ENCODE results near the gene LRFN4. TPM values are rescaled to one million over a fixed set of nuclear protein-coding genes. Genes with fewer than 3 reads are reported as not detected.

LRFN4 gene
- polyA plus RNA-seq, 1 donor from 2014 or later, result 85.0 TPM

DNA sequence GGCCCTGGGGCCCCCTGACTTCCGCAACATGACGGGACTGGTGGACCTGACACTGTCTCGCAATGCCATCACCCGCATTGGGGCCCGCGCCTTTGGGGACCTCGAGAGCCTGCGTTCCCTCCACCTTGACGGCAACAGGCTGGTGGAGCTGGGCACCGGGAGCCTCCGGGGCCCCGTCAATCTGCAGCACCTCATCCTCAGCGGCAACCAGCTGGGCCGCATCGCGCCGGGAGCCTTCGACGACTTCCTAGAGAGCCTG, 992 bp downstream of the LRFN4 start:
- Histone ChIP-seq H3K36me3 (ENCODE audit: insufficient read depth, low read length) (no peaks in the 10 kb centered on the region), H2AFZ (ENCODE audit: low read depth, low read length) (no peak overlapping the region)

DNA sequence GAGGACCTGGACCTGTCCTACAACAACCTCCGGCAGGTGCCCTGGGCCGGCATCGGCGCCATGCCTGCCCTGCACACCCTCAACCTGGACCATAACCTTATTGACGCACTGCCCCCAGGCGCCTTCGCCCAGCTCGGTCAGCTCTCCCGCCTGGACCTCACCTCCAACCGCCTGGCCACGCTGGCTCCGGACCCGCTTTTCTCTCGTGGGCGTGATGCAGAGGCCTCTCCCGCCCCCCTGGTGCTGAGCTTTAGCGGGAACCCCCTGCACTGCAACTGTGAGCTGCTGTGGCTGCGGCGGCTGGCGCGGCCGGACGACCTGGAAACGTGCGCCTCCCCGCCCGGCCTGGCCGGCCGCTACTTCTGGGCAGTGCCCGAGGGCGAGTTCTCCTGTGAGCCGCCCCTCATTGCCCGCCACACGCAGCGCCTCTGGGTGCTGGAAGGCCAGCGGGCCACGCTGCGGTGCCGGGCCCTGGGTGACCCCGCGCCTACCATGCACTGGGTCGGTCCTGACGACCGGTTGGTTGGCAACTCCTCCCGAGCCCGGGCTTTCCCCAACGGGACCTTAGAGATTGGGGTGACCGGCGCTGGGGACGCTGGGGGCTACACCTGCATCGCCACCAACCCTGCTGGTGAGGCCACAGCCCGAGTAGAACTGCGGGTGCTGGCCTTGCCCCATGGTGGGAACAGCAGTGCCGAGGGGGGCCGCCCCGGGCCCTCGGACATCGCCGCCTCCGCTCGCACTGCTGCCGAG, 1.5 kb downstream of the LRFN4 start:
- no peaks in the 10 kb centered on the region for H3K27me3 ChIP-seq (ENCODE audit: insufficient read depth, low read depth, low read length)
- H3K9me2 ChIP-seq (ENCODE audit: insufficient read depth, low read length), result no peaks in the 10 kb centered on the region
- no peak overlapping the region for H3K27ac ChIP-seq (ENCODE audit: low read length)
- no peak overlapping the region for H3K9ac ChIP-seq (ENCODE audit: low read length)
- H4K20me1 ChIP-seq (ENCODE audit: insufficient read depth), result no peaks in the 10 kb centered on the region
- H3F3A ChIP-seq (ENCODE audit: insufficient read depth, low read length, poor library complexity, severe bottlenecking), result no peaks in the 10 kb centered on the region
- TF ChIP-seq, protein P1, sequence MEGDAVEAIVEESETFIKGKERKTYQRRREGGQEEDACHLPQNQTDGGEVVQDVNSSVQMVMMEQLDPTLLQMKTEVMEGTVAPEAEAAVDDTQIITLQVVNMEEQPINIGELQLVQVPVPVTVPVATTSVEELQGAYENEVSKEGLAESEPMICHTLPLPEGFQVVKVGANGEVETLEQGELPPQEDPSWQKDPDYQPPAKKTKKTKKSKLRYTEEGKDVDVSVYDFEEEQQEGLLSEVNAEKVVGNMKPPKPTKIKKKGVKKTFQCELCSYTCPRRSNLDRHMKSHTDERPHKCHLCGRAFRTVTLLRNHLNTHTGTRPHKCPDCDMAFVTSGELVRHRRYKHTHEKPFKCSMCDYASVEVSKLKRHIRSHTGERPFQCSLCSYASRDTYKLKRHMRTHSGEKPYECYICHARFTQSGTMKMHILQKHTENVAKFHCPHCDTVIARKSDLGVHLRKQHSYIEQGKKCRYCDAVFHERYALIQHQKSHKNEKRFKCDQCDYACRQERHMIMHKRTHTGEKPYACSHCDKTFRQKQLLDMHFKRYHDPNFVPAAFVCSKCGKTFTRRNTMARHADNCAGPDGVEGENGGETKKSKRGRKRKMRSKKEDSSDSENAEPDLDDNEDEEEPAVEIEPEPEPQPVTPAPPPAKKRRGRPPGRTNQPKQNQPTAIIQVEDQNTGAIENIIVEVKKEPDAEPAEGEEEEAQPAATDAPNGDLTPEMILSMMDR (IDR thresholded peaks at IDR 0.05; ENCODE audit: poor library complexity, severe bottlenecking), result no peak
- TF ChIP-seq EP300 (conservative IDR thresholded peaks at IDR 0.05; ENCODE audit: poor library complexity, severe bottlenecking) (no peak), EZH2 (IDR thresholded peaks at IDR 0.05; ENCODE audit: borderline replicate concordance, insufficient read depth, low read length, poor library complexity, severe bottlenecking) (no peak), RAD21 (conservative IDR thresholded peaks at IDR 0.05) (no peak), SMC3 (conservative IDR thresholded peaks at IDR 0.05; ENCODE audit: poor library complexity) (no peak), TAF1 (IDR thresholded peaks at IDR 0.05; ENCODE audit: low read depth) (no peak), POLR2AphosphoS5 (IDR thresholded peaks at IDR 0.05) (no peak), MXI1 (conservative IDR thresholded peaks at IDR 0.05; ENCODE audit: poor library complexity, severe bottlenecking) (no peak)
- TF ChIP-seq, protein P2, sequence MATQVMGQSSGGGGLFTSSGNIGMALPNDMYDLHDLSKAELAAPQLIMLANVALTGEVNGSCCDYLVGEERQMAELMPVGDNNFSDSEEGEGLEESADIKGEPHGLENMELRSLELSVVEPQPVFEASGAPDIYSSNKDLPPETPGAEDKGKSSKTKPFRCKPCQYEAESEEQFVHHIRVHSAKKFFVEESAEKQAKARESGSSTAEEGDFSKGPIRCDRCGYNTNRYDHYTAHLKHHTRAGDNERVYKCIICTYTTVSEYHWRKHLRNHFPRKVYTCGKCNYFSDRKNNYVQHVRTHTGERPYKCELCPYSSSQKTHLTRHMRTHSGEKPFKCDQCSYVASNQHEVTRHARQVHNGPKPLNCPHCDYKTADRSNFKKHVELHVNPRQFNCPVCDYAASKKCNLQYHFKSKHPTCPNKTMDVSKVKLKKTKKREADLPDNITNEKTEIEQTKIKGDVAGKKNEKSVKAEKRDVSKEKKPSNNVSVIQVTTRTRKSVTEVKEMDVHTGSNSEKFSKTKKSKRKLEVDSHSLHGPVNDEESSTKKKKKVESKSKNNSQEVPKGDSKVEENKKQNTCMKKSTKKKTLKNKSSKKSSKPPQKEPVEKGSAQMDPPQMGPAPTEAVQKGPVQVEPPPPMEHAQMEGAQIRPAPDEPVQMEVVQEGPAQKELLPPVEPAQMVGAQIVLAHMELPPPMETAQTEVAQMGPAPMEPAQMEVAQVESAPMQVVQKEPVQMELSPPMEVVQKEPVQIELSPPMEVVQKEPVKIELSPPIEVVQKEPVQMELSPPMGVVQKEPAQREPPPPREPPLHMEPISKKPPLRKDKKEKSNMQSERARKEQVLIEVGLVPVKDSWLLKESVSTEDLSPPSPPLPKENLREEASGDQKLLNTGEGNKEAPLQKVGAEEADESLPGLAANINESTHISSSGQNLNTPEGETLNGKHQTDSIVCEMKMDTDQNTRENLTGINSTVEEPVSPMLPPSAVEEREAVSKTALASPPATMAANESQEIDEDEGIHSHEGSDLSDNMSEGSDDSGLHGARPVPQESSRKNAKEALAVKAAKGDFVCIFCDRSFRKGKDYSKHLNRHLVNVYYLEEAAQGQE (IDR thresholded peaks at IDR 0.05; ENCODE audit: borderline replicate concordance), result no peak
- H2AFZ ChIP-seq (ENCODE audit: low read depth, low read length), result no peak overlapping the region
- peak overlapping the region; percentile 82 for H3K4me3 ChIP-seq (ENCODE audit: low read length)
- no peaks in the 10 kb centered on the region for H3K36me3 ChIP-seq (ENCODE audit: insufficient read depth, low read length)
- no peaks in the 10 kb centered on the region for H3K79me2 ChIP-seq (replicated peaks; ENCODE audit: insufficient read depth, low read length)
- H3K4me2 ChIP-seq (ENCODE audit: low read length), result no peak overlapping the region
- H3K9me3 ChIP-seq (ENCODE audit: low read length), result no peaks in the 10 kb centered on the region

More for the DNA sequence above, 992 bp downstream of the LRFN4 start:
- TF ChIP-seq TAF1 (IDR thresholded peaks at IDR 0.05; ENCODE audit: low read depth) (no peak), POLR2AphosphoS5 (IDR thresholded peaks at IDR 0.05) (no peak), MXI1 (conservative IDR thresholded peaks at IDR 0.05; ENCODE audit: poor library complexity, severe bottlenecking) (no peak), EZH2 (IDR thresholded peaks at IDR 0.05; ENCODE audit: borderline replicate concordance, insufficient read depth, low read length, poor library complexity, severe bottlenecking) (no peak), EP300 (conservative IDR thresholded peaks at IDR 0.05; ENCODE audit: poor library complexity, severe bottlenecking) (no peak), SMC3 (conservative IDR thresholded peaks at IDR 0.05; ENCODE audit: poor library complexity) (no peak), RAD21 (conservative IDR thresholded peaks at IDR 0.05) (no peak)
- TF ChIP-seq, protein P2 (IDR thresholded peaks at IDR 0.05; ENCODE audit: borderline replicate concordance), result no peak
- TF ChIP-seq, protein P1 (IDR thresholded peaks at IDR 0.05; ENCODE audit: poor library complexity, severe bottlenecking), result no peak
- Histone ChIP-seq H3K4me3 (ENCODE audit: low read length) (peak overlapping the region; percentile 82), H3K27me3 (ENCODE audit: insufficient read depth, low read depth, low read length) (no peaks in the 10 kb centered on the region), H3K9me3 (ENCODE audit: low read length) (no peaks in the 10 kb centered on the region), H3K9me2 (ENCODE audit: insufficient read depth, low read length) (no peaks in the 10 kb centered on the region), H3K27ac (ENCODE audit: low read length) (no peak overlapping the region), H4K20me1 (ENCODE audit: insufficient read depth) (no peaks in the 10 kb centered on the region), H3K9ac (ENCODE audit: low read length) (peak overlapping the region; percentile 94), H3K4me2 (ENCODE audit: low read length) (no peak overlapping the region), H3K79me2 (replicated peaks; ENCODE audit: insufficient read depth, low read length) (no peaks in the 10 kb centered on the region), H3F3A (ENCODE audit: insufficient read depth, low read length, poor library complexity, severe bottlenecking) (no peaks in the 10 kb centered on the region)

Data from neural cell (in vitro differentiated cells).